ENCODE results near the gene PTTG1IP. TPM values are rescaled to one million over a fixed set of nuclear protein-coding genes. Genes with fewer than 3 reads are reported as not detected.

Gene PTTG1IP
- total RNA-seq, 4 donors from 2014 or later: 256 to 374 (median 309) TPM

GRCh38 chr21:44895859-44896258 lies 22.4 kb upstream of the PTTG1IP start:
- no peaks in the 10 kb centered on the region for H3K36me3 ChIP-seq
- no peak overlapping the region for H3K27ac ChIP-seq
- intact Hi-C loops (cut with DNase I): no loop called here
- H3K4me1 ChIP-seq: no peaks in the 10 kb centered on the region
- TF ChIP-seq CTCF (IDR thresholded peaks at IDR 0.05) (no peak), POLR2A (IDR thresholded peaks at IDR 0.05) (no peak)
- no peak for DNase-seq
- no peaks in the 10 kb centered on the region for H3K27me3 ChIP-seq
- no peak overlapping the region for H3K4me3 ChIP-seq (replicated peaks in 1 of 3)
- 89 to 96% methylated on average over 10 to 11 of the region's 11 CpGs for WGBS, 2 donors
- no peaks in the 10 kb centered on the region for H3K9me3 ChIP-seq

- no peaks in the 10 kb centered on the region for H3K27me3 ChIP-seq
- no peaks in the 10 kb centered on the region for H3K4me1 ChIP-seq
- 79 to 84% methylated on average over 13 of the region's 19 CpGs for WGBS, 2 donors
- H3K36me3 ChIP-seq: no peaks in the 10 kb centered on the region
- intact Hi-C loops (cut with DNase I): no loop called here
- no peaks in the 10 kb centered on the region for H3K9me3 ChIP-seq
- TF ChIP-seq POLR2A (IDR thresholded peaks at IDR 0.05) (no peak), CTCF (IDR thresholded peaks at IDR 0.05) (no peak)
- no peak for DNase-seq
- H3K27ac ChIP-seq: no peak overlapping the region
- H3K4me3 ChIP-seq (replicated peaks in 1 of 3): no peak overlapping the region
Measured at GRCh38 chr21:44894687-44895302, 21.3 kb upstream of the PTTG1IP start.

GRCh38 chr21:44893948-44894656 lies 20.6 kb upstream of the PTTG1IP start:
- DNase-seq: no peak
- no peak overlapping the region for H3K27ac ChIP-seq
- no peaks in the 10 kb centered on the region for H3K9me3 ChIP-seq
- intact Hi-C loops (cut with DNase I): no loop called here
- H3K36me3 ChIP-seq: no peaks in the 10 kb centered on the region
- H3K4me3 ChIP-seq (replicated peaks in 1 of 3): no peak overlapping the region
- TF ChIP-seq CTCF (IDR thresholded peaks at IDR 0.05): no peak
- TF ChIP-seq POLR2A (IDR thresholded peaks at IDR 0.05): no peak
- H3K27me3 ChIP-seq: no peaks in the 10 kb centered on the region
- H3K4me1 ChIP-seq: no peaks in the 10 kb centered on the region
- WGBS, 2 donors: 72 to 84% methylated on average over 14 to 15 of the region's 15 CpGs

- Histone ChIP-seq H3K27me3 (no peaks in the 10 kb centered on the region), H3K4me1 (no peaks in the 10 kb centered on the region), H3K9me3 (no peaks in the 10 kb centered on the region), H3K4me3 (replicated peaks in 1 of 3) (no peak overlapping the region), H3K27ac (no peak overlapping the region), H3K36me3 (no peaks in the 10 kb centered on the region)
- TF ChIP-seq CTCF (IDR thresholded peaks at IDR 0.05): no peak
- no peak for TF ChIP-seq POLR2A (IDR thresholded peaks at IDR 0.05)
- intact Hi-C loops (cut with DNase I): no loop called here
- no peak for DNase-seq
- WGBS, 2 donors: 84 to 86% methylated on average over 7 of the region's 7 CpGs
Measured at GRCh38 chr21:44893278-44893556, 19.7 kb upstream of the PTTG1IP start.

- intact Hi-C loops (cut with DNase I): no loop called here
- H3K4me1 ChIP-seq: no peaks in the 10 kb centered on the region
- DNase-seq: peak; percentile 47 to 61
- no peak overlapping the region for H3K4me3 ChIP-seq (replicated peaks in 1 of 3)
- H3K27ac ChIP-seq: no peak overlapping the region
- H3K36me3 ChIP-seq: no peaks in the 10 kb centered on the region
- TF ChIP-seq CTCF (IDR thresholded peaks at IDR 0.05) (peak; percentile 37 to 73 (median 58)), POLR2A (IDR thresholded peaks at IDR 0.05) (no peak)
- no peaks in the 10 kb centered on the region for H3K27me3 ChIP-seq
- no peaks in the 10 kb centered on the region for H3K9me3 ChIP-seq
- WGBS, 2 donors: 40 to 41% methylated on average over 15 of the region's 15 CpGs
Measured at GRCh38 chr21:44892536-44893277, 19.2 kb upstream of the PTTG1IP start.

All from thyroid gland (tissue), 4 donors.